Smooth muscle cell (in vitro differentiated cells): ENCODE data around the gene SLC29A4. TPM values are rescaled to one million over a fixed set of nuclear protein-coding genes. Genes with fewer than 3 reads are reported as not detected.

Experiments used
- DNase-seq: peaks from one replicate; lab custom pipeline; 2025; ENCODE audit not compliant: unreplicated experiment; lab: John Stamatoyannopoulos, UW
- H2AFZ ChIP-seq: fragments of 200-600 bp; sonication (generic); 2 replicates; pipeline ENCODE4 v1.6.0; 2016; ENCODE audit warnings: antibody characterized with exemption, low read depth, mild to moderate bottlenecking
- H3F3A ChIP-seq: fragments of 200-600 bp; sonication (generic); 2 replicates; pipeline ENCODE4 v1.6.0; 2017; ENCODE audit warnings: antibody characterized with exemption, low read depth
- H3K27ac ChIP-seq: fragments of 200-600 bp; sonication (generic); 2 replicates; pipeline ENCODE4 v1.5.1; 2016; ENCODE audit warnings: low read depth, mild to moderate bottlenecking
- H3K27me3 ChIP-seq: fragments of 200-600 bp; sonication (generic); 2 replicates; pipeline ENCODE4 v1.6.1; 2016; ENCODE audit warnings: low read depth, mild to moderate bottlenecking
- H3K36me3 ChIP-seq: fragments of 200-600 bp; sonication (generic); 2 replicates; pipeline ENCODE4 v1.5.1; 2016; ENCODE audit warnings: low read depth
- H3K4me1 ChIP-seq: fragments of 200-600 bp; sonication (generic); 2 replicates; pipeline ENCODE4 v1.5.1; 2016; ENCODE audit warnings: low read depth
- H3K4me2 ChIP-seq: fragments of 200-600 bp; sonication (generic); 2 replicates; pipeline ENCODE4 v1.6.0; 2016; ENCODE audit warnings: mild to moderate bottlenecking
- H3K4me3 ChIP-seq: fragments of 200-600 bp; sonication (generic); 2 replicates; pipeline ENCODE4 v1.5.1; 2016; ENCODE audit warnings: mild to moderate bottlenecking
- H3K79me2 ChIP-seq: fragments of 200-600 bp; sonication (generic); 2 replicates; pipeline ENCODE4 v1.6.0; 2016; ENCODE audit warnings: low read depth, mild to moderate bottlenecking
- H3K9ac ChIP-seq: fragments of 200-600 bp; sonication (generic); 2 replicates; pipeline ENCODE4 v1.6.0; 2016; ENCODE audit warnings: low read depth
- H3K9me3 ChIP-seq: fragments of 200-600 bp; sonication (generic); replicated peaks from 2 replicates; pipeline ENCODE4 v1.5.1; 2016; ENCODE audit warnings: low read depth
- H4K20me1 ChIP-seq: fragments of 200-600 bp; sonication (generic); 2 replicates; pipeline ENCODE4 v1.6.0; 2016; ENCODE audit warnings: low read depth
- CTCF ChIP-seq: fragments of 200-600 bp; sonication (generic); IDR thresholded peaks from 2 replicates; pipeline ENCODE4 v1.5.1; 2017; ENCODE audit warnings: borderline replicate concordance, mild to moderate bottlenecking, antibody characterized with exemption; ENCODE audit not compliant: insufficient read depth, poor library complexity, severe bottlenecking
- WGBS: methylation state at CpG from one replicate; pipeline ENCODE4 v1.1.7; 2016; ENCODE audit warnings: low lambda C conversion rate; 5-methylcytosine and 5-hydroxymethylcytosine counted together
- polyA plus RNA-seq: library from polyadenylated mRNA; unstranded; fragments of >200 nt; fragmentation: Nextera tagmentation; extraction: Ambion mirVana; gene quantifications from 2 replicates; pipeline ENCODE4 v1.2.1, GENCODE V29; 2016
- total RNA-seq: library from RNA; depleted of rRNA; stranded (reverse); fragments of >200 nt; gene quantifications from 2 replicates; pipeline ENCODE4 v1.2.3, GENCODE V29; 2014

The SLC29A4 gene
- total and polyA plus RNA-seq, 2 experiments from 2014 or later = 3.7 to 16.6 TPM

GRCh38 chr7:5332579-5332978, 49.8 kb downstream of the SLC29A4 start:
- no peaks in the 10 kb centered on the region for H3K9me3 ChIP-seq
- no peak for DNase-seq
- peaks cover 75% of the 10 kb centered on the region for H4K20me1 ChIP-seq
- H3K36me3 ChIP-seq = peaks cover 15% of the 10 kb centered on the region
- H3K27me3 ChIP-seq = no peaks in the 10 kb centered on the region
- H3K4me3 ChIP-seq = no peak overlapping the region
- H3K9ac ChIP-seq = no peak overlapping the region
- peaks cover 3% of the 10 kb centered on the region for H3F3A ChIP-seq
- no peak overlapping the region for H3K4me2 ChIP-seq
- 98% methylated on average over 39 of the region's 43 CpGs for WGBS
- peaks cover 16% of the 10 kb centered on the region for H3K79me2 ChIP-seq
- H2AFZ ChIP-seq = no peak overlapping the region
- no peak overlapping the region for H3K27ac ChIP-seq
- no peak for TF ChIP-seq CTCF
- no peaks in the 10 kb centered on the region for H3K4me1 ChIP-seq

GRCh38 chr7:5333121-5334045, 50.6 kb downstream of the SLC29A4 start:
- no peak for TF ChIP-seq CTCF
- H3K27me3 ChIP-seq = no peaks in the 10 kb centered on the region
- 95% methylated on average over 22 of the region's 32 CpGs for WGBS
- no peaks in the 10 kb centered on the region for H3F3A ChIP-seq
- no peaks in the 10 kb centered on the region for H3K9me3 ChIP-seq
- no peak overlapping the region for H3K4me2 ChIP-seq
- no peak for DNase-seq
- no peak overlapping the region for H3K9ac ChIP-seq
- H4K20me1 ChIP-seq = peaks cover 69% of the 10 kb centered on the region
- peaks cover 16% of the 10 kb centered on the region for H3K79me2 ChIP-seq
- H3K27ac ChIP-seq = no peak overlapping the region
- H2AFZ ChIP-seq = no peak overlapping the region
- H3K4me3 ChIP-seq = no peak overlapping the region
- H3K36me3 ChIP-seq = peaks cover 15% of the 10 kb centered on the region
- H3K4me1 ChIP-seq = no peaks in the 10 kb centered on the region

GRCh38 chr7:5334671-5335070, 51.9 kb downstream of the SLC29A4 start:
- H3K9me3 ChIP-seq = no peaks in the 10 kb centered on the region
- H3K4me2 ChIP-seq = no peak overlapping the region
- H3K4me1 ChIP-seq = no peaks in the 10 kb centered on the region
- H3K79me2 ChIP-seq = peaks cover 16% of the 10 kb centered on the region
- no peak overlapping the region for H3K9ac ChIP-seq
- H3K4me3 ChIP-seq = no peak overlapping the region
- no peak for TF ChIP-seq CTCF
- no peak overlapping the region for H2AFZ ChIP-seq
- no peak for DNase-seq
- peaks cover 64% of the 10 kb centered on the region for H4K20me1 ChIP-seq
- peaks cover 15% of the 10 kb centered on the region for H3K36me3 ChIP-seq
- 97% methylated on average over 8 of the region's 8 CpGs for WGBS
- no peak overlapping the region for H3K27ac ChIP-seq
- H3F3A ChIP-seq = no peaks in the 10 kb centered on the region
- no peaks in the 10 kb centered on the region for H3K27me3 ChIP-seq

- Histone ChIP-seq H3K4me2 (no peak overlapping the region), H3K36me3 (peaks cover 16% of the 10 kb centered on the region), H3K79me2 (peaks cover 16% of the 10 kb centered on the region), H3K27ac (no peak overlapping the region), H2AFZ (no peak overlapping the region), H3K4me1 (no peaks in the 10 kb centered on the region), H3K27me3 (no peaks in the 10 kb centered on the region), H3F3A (no peaks in the 10 kb centered on the region), H3K9ac (no peak overlapping the region), H4K20me1 (peaks cover 54% of the 10 kb centered on the region), H3K9me3 (no peaks in the 10 kb centered on the region), H3K4me3 (no peak overlapping the region)
- TF ChIP-seq CTCF = no peak
- WGBS = 93% methylated on average over 11 of the region's 11 CpGs
- no peak for DNase-seq
These were observed 54.3 kb downstream of the SLC29A4 start for GRCh38 chr7:5337047-5337446.
